Endodermal cell (in vitro differentiated cells): ENCODE measurements around the gene CALM3. TPM values are rescaled to one million over a fixed set of nuclear protein-coding genes. Genes with fewer than 3 reads are reported as not detected.
"Not testable (repeated sequence)": the region's sequence is repeated elsewhere in the genome, so short reads cannot be mapped to it uniquely, and the experiment has no call there.

Experiments used
- DNase-seq: peaks from one replicate; pipeline ENCODE4 v3.0.0-alpha.2; 2017
- H3K27ac ChIP-seq: 2 replicates; pipeline ENCODE4 v1.5.1; 2013; ENCODE audit warnings: mild to moderate bottlenecking, low read depth, low read length, moderate library complexity
- H3K27me3 ChIP-seq: 2 replicates; pipeline ENCODE4 v1.6.1; 2013; ENCODE audit warnings: mild to moderate bottlenecking, low read length, moderate library complexity; ENCODE audit not compliant: insufficient read depth, control insufficient read depth, poor library complexity, severe bottlenecking
- H3K36me3 ChIP-seq: 2 replicates; pipeline ENCODE4 v1.7.0; 2013; ENCODE audit warnings: mild to moderate bottlenecking, low read length, moderate library complexity; ENCODE audit not compliant: control insufficient read depth, insufficient read depth
- H3K4me1 ChIP-seq: one replicate; pipeline ENCODE4 v1.7.0; 2013; ENCODE audit warnings: low read length; ENCODE audit not compliant: control insufficient read depth, insufficient read depth
- H3K4me3 ChIP-seq: 2 replicates; pipeline ENCODE4 v1.5.1; 2013; ENCODE audit warnings: mild to moderate bottlenecking, low read length, moderate library complexity
- H3K9ac ChIP-seq: 2 replicates; pipeline ENCODE4 v1.6.1; 2013; ENCODE audit warnings: mild to moderate bottlenecking, low read length, moderate library complexity; ENCODE audit not compliant: poor library complexity, severe bottlenecking; ENCODE audit errors: extremely low read depth
- H3K9me3 ChIP-seq: 2 replicates; pipeline ENCODE4 v1.6.1; 2013; ENCODE audit warnings: mild to moderate bottlenecking, low read length, moderate library complexity; ENCODE audit not compliant: control insufficient read depth
- H3K27ac Mint-ChIP-seq: 2 replicates; pipeline ENCODE4 v1.8.0; 2020; ENCODE audit warnings: mixed read lengths
- H3K27me3 Mint-ChIP-seq: 2 replicates; pipeline ENCODE4 v1.8.0; 2021; ENCODE audit warnings: mild to moderate bottlenecking, mixed read lengths; ENCODE audit not compliant: insufficient read depth
- H3K36me3 Mint-ChIP-seq: 2 replicates; pipeline ENCODE4 v1.8.0; 2020; ENCODE audit warnings: low read depth, mixed read lengths
- H3K4me1 Mint-ChIP-seq: 2 replicates; pipeline ENCODE4 v1.8.0; 2020; ENCODE audit warnings: mixed read lengths
- H3K4me3 Mint-ChIP-seq: 2 replicates; pipeline ENCODE4 v1.8.0; 2020; ENCODE audit warnings: mild to moderate bottlenecking, moderate library complexity, mixed read lengths
- H3K9me3 Mint-ChIP-seq: 2 replicates; pipeline ENCODE4 v1.8.0; 2020; ENCODE audit warnings: mild to moderate bottlenecking, mixed read lengths
- WGBS, 2 experiments: methylation state at CpG; one replicate each; pipeline versions ENCODE4 v1.1.5 to v1.1.7; 2013; ENCODE audit warnings: missing lambda C conversion rate in 2 of 2, mixed read lengths in 1 of 2; ENCODE audit not compliant: insufficient coverage in 1 of 2, insufficient read length in 1 of 2; 5-methylcytosine and 5-hydroxymethylcytosine counted together
- total RNA-seq, 2 donors: library from RNA; stranded (reverse); fragmentation: NEBNext Ultra II Directional in 1 of 2; extraction: Animal tissue kit (Norgen Biotek cat#: 25700) in 1 of 2; gene quantifications; 2 replicates in 1 of 2; 3 replicates in 1 of 2; pipeline ENCODE4 v1.2.1, GENCODE V29; 2021
- TF ChIP-seq, protein P1 (sequence below): fragments of 200-600 bp; sonication (generic); conservative IDR thresholded peaks from 2 replicates; pipeline ENCODE4 v1.5.0; 2021; ENCODE audit warnings: antibody characterized with exemption, mild to moderate bottlenecking

Gene CALM3
- total RNA-seq, 2 donors from 2014 or later, result 564 to 573 TPM

DNA sequence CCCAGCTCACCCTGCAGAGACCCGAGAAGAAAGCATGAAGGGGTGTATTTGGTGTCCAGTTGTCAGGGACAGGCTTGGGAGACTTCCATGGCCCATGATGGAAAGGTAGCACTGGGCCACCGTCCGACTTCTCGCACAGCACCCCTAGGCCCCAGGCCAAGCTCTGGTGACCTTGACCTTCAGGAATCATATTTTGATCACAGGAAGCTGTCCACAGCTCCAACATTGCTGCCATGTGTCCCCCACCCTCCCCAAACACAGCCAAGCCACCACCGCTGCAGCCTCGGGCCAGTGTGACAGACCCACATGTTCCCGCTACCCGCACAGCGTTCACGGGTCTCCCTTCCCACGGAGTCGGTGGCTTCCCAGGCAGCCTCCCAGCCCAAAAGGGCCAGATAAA lies 24.6 kb downstream of the CALM3 start:
- H3K36me3 ChIP-seq, result no peaks in the 10 kb centered on the region
- no peak overlapping the region for H3K27ac ChIP-seq
- TF ChIP-seq, protein P1, sequence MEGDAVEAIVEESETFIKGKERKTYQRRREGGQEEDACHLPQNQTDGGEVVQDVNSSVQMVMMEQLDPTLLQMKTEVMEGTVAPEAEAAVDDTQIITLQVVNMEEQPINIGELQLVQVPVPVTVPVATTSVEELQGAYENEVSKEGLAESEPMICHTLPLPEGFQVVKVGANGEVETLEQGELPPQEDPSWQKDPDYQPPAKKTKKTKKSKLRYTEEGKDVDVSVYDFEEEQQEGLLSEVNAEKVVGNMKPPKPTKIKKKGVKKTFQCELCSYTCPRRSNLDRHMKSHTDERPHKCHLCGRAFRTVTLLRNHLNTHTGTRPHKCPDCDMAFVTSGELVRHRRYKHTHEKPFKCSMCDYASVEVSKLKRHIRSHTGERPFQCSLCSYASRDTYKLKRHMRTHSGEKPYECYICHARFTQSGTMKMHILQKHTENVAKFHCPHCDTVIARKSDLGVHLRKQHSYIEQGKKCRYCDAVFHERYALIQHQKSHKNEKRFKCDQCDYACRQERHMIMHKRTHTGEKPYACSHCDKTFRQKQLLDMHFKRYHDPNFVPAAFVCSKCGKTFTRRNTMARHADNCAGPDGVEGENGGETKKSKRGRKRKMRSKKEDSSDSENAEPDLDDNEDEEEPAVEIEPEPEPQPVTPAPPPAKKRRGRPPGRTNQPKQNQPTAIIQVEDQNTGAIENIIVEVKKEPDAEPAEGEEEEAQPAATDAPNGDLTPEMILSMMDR, result no peak
- H3K9me3 ChIP-seq, result no peaks in the 10 kb centered on the region
- H3K9ac ChIP-seq, result no peak overlapping the region
- H3K4me1 ChIP-seq, result no peaks in the 10 kb centered on the region
- no peaks in the 10 kb centered on the region for H3K4me1 Mint-ChIP-seq
- no peak overlapping the region for H3K4me3 Mint-ChIP-seq
- peaks cover 16% of the 10 kb centered on the region for H3K27me3 Mint-ChIP-seq
- WGBS, 2 experiments, result 90 to 97% methylated on average over 12 of the region's 12 CpGs
- no peaks in the 10 kb centered on the region for H3K9me3 Mint-ChIP-seq
- H3K36me3 Mint-ChIP-seq, result no peaks in the 10 kb centered on the region
- H3K27me3 ChIP-seq, result no peaks in the 10 kb centered on the region
- H3K4me3 ChIP-seq, result no peak overlapping the region
- DNase-seq, result no peak
- no peak overlapping the region for H3K27ac Mint-ChIP-seq

DNA sequence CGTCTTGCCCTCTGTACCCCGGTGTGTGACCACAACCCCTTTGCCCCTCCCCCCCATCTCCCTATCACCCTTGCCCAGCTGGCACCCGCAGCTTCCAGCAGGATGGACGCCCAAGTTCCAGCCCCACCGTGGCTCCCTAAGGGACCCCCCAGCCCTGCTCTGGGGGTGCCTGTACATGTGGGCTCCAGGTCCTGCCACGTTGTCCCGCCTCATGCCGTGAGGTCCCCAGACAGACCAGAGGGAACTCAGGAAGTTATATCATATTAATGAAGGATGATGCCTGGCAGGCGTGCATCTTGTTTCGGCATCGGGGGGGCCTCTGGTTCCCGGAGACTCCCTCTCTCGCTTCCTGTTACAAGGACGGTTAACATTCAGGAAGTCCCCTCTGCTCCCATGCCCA lies 25.3 kb downstream of the CALM3 start:
- no peaks in the 10 kb centered on the region for H3K9me3 Mint-ChIP-seq
- H3K4me3 ChIP-seq, result no peak overlapping the region
- TF ChIP-seq, protein P1, result no peak
- no peaks in the 10 kb centered on the region for H3K4me1 ChIP-seq
- no peaks in the 10 kb centered on the region for H3K36me3 Mint-ChIP-seq
- H3K4me1 Mint-ChIP-seq, result no peaks in the 10 kb centered on the region
- H3K27me3 ChIP-seq, result no peaks in the 10 kb centered on the region
- no peak overlapping the region for H3K4me3 Mint-ChIP-seq
- no peak overlapping the region for H3K9ac ChIP-seq
- peaks cover 19% of the 10 kb centered on the region for H3K27me3 Mint-ChIP-seq
- no peak overlapping the region for H3K27ac ChIP-seq
- no peak overlapping the region for H3K27ac Mint-ChIP-seq
- DNase-seq, result no peak
- no peaks in the 10 kb centered on the region for H3K36me3 ChIP-seq
- WGBS, 2 experiments, result 87 to 95% methylated on average over 6 to 14 of the region's 14 CpGs
- H3K9me3 ChIP-seq, result no peaks in the 10 kb centered on the region

DNA sequence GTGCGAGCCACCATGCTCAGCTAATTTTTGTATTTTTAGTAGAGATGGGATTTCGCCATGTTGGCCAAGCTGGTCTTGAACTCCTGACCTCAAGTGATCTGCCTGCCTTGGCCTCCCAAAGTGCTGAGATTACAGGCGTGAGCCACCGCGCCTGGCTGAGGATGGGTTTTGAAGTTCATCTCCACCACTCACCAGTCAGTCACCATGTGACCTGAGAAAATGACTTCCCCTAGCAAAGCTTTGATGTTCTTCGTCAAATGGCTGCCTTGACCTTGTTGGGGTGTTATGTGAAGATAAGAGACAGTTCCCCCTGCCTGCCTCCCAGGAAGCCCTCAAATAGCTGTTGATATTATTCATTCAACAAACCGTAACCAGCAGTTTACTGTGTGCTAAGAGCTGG lies 27.8 kb downstream of the CALM3 start:
- H3K27ac Mint-ChIP-seq, H3K4me1 ChIP-seq, H3K9me3 ChIP-seq, DNase-seq, H3K27ac ChIP-seq, H3K4me1 Mint-ChIP-seq, H3K9me3 Mint-ChIP-seq, H3K4me3 Mint-ChIP-seq, H3K4me3 ChIP-seq, H3K36me3 ChIP-seq, H3K9ac ChIP-seq, H3K36me3 Mint-ChIP-seq: not testable (repeated sequence)
- H3K27me3 Mint-ChIP-seq, result peaks cover 41% of the 10 kb centered on the region
- H3K27me3 ChIP-seq, result peaks cover 22% of the 10 kb centered on the region
- 97% methylated on average over 4 to 7 of the region's 7 CpGs for WGBS, 2 experiments

DNA sequence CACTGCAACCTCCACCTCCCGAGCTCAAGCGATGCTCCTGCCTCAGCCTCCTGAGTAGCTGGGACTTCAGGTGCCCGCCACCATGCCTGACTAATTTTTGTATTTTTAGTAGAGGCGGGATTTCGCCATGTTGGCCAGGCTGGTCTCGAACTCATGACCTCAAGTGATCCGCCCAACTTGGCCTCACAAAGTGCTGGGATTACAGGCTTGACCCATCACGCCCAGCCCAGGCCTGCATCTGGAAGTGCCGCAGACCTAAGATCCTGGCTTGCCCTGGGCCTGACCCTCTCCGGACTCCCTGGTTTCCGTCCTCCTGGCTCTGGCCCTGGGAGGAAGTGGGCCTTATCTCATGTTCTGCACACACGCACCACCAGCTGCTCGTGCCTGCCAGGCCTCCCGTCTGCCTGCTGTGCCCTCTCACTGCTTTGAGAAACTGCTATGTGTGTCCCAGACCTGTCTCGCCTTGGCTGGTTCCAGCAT lies 28.5 kb downstream of the CALM3 start:
- no peaks in the 10 kb centered on the region for H3K36me3 ChIP-seq
- H3K4me3 ChIP-seq, result no peak overlapping the region
- Mint-ChIP-seq H3K9me3 (no peaks in the 10 kb centered on the region), H3K36me3 (no peaks in the 10 kb centered on the region), H3K27me3 (peaks cover 44% of the 10 kb centered on the region), H3K4me1 (peaks cover 4% of the 10 kb centered on the region), H3K27ac (no peak overlapping the region), H3K4me3 (no peak overlapping the region)
- H3K27ac ChIP-seq, result no peak overlapping the region
- no peak overlapping the region for H3K9ac ChIP-seq
- no peaks in the 10 kb centered on the region for H3K9me3 ChIP-seq
- peaks cover 26% of the 10 kb centered on the region for H3K27me3 ChIP-seq
- no peak for DNase-seq
- no peaks in the 10 kb centered on the region for H3K4me1 ChIP-seq
- TF ChIP-seq, protein P1, result no peak
- 93 to 96% methylated on average over 9 to 15 of the region's 15 CpGs for WGBS, 2 experiments
